Measurements from ENCODE around the gene ELK1. TPM values are rescaled to one million over a fixed set of nuclear protein-coding genes. Genes with fewer than 3 reads are reported as not detected.

ELK1 gene
- total and polyA plus RNA-seq, 10 of the 15 experiments (the other 5 are each of a cell fraction or from before 2014, with no cell fraction given) = 4.1 to 55.5 (median 32.9) TPM

DNA sequence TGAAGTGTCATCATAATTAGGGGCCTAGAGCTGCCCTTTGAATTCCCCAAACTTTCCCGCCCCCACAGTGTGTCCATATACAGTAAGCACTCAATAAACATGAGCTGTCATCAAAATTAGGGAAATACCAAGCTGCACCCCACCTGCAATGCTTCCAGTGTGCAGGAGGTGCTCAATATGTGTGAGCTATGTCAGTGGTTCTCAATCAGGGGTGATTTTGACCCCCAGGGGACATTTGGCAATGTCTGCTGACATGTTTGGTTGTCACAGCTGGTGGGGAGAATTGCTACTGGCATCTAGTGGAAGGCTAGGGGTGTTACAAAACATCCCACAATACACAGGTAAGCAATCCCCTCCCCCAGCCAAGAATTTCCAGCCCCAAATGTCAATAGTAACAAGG lies 21.4 kb downstream of the ELK1 start:
- H3K4me3 ChIP-seq = no peak overlapping the region
- peak overlapping the region; percentile 5; the same call in 1 of the 2 replicates for H3K4me2 ChIP-seq (ENCODE audit: control insufficient read depth, insufficient read depth)
- peaks cover 23% of the 10 kb centered on the region for H3K4me1 ChIP-seq (ENCODE audit: control insufficient read depth, insufficient read depth, low read length)
- ChIA-PET POLR2A (interaction anchor here (0.6 to 1.9 kb wide), 4 partner anchors 15 to 73 kb away, joined by 3 to 6 read pairs (median 3); no protein-coding TSS in a partner anchor), RAD21 (ENCODE audit: unreplicated experiment) (interaction anchor here (0.6 to 2.0 kb wide), 12 partner anchors 8 to 201 kb away, joined by 3 to 10 read pairs (median 5); partner anchors contain the start of genes ELK1 and TIMP1), SMC1A (ENCODE audit: uncharacterized antibody, unreplicated experiment) (interaction anchor here (0.7 to 1.4 kb wide), 16 partner anchors 9 to 244 kb away, joined by 3 to 7 read pairs (median 4); partner anchors contain the start of genes ARAF and TIMP1), CTCF (interaction anchor here (0.6 to 2.4 kb wide), 16 partner anchors 9 to 131 kb away, joined by 3 to 16 read pairs (median 4); partner anchors contain the start of gene ELK1)
- WGBS (ENCODE audit: insufficient coverage, insufficient replicate concordance, low lambda C conversion rate, missing lambda C conversion rate) = 55% methylated on average over 1 of the region's 1 CpG
- FAIRE-seq = peak; percentile 27
- intact Hi-C loops (cut with micrococcal nuclease; ENCODE audit: unreplicated experiment) (loop anchor here (5.0 kb wide), 1 partner anchor 47 kb away; the partner anchor contains the start of gene TIMP1), in situ Hi-C loops (cut with MboI) (no loop called here)
- H3K36me3 ChIP-seq (ENCODE audit: control insufficient read depth in 2 of 2, insufficient read depth in 2 of 2, low read length in 1 of 2) = no peaks in the 10 kb centered on the region; a peak in 1 of 4 replicates
- no peaks in the 10 kb centered on the region for H3K27me3 ChIP-seq (replicated peaks in 1 of 2; ENCODE audit: control insufficient read depth in 2 of 2, insufficient read depth in 2 of 2, low read length in 1 of 2)
- peak; percentile 67 for ATAC-seq
- peak overlapping the region; percentile 9; the same call in 1 of the 2 replicates for H3K27ac ChIP-seq (ENCODE audit: control insufficient read depth, insufficient read depth)
- no TSS peak for BruUV-seq (replicated peaks)
- no peaks in the 10 kb centered on the region for H3K79me2 ChIP-seq (ENCODE audit: control insufficient read depth, insufficient read depth, low read length)
- H2AFZ ChIP-seq (ENCODE audit: control insufficient read depth, low read depth, low read length) = no peak overlapping the region
- no peak for DNase-seq (ENCODE audit: low read depth, low spot score)
- no peak overlapping the region for H3K9ac ChIP-seq (ENCODE audit: control insufficient read depth, insufficient read depth, low read length)
- H4K20me1 ChIP-seq (ENCODE audit: control insufficient read depth, insufficient read depth) = no peaks in the 10 kb centered on the region
- no peaks in the 10 kb centered on the region; the same call in 2 of the 3 replicates for H3K9me3 ChIP-seq (replicated peaks; ENCODE audit: control insufficient read depth, insufficient read depth, low read length)
- TF ChIP-seq, protein P1, sequence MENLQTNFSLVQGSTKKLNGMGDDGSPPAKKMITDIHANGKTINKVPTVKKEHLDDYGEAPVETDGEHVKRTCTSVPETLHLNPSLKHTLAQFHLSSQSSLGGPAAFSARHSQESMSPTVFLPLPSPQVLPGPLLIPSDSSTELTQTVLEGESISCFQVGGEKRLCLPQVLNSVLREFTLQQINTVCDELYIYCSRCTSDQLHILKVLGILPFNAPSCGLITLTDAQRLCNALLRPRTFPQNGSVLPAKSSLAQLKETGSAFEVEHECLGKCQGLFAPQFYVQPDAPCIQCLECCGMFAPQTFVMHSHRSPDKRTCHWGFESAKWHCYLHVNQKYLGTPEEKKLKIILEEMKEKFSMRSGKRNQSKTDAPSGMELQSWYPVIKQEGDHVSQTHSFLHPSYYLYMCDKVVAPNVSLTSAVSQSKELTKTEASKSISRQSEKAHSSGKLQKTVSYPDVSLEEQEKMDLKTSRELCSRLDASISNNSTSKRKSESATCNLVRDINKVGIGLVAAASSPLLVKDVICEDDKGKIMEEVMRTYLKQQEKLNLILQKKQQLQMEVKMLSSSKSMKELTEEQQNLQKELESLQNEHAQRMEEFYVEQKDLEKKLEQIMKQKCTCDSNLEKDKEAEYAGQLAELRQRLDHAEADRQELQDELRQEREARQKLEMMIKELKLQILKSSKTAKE (IDR thresholded peaks at IDR 0.05; ENCODE audit: low read depth, poor library complexity, severe bottlenecking) = no peak
- peak; percentile 93 for TF ChIP-seq MEF2B (IDR thresholded peaks at IDR 0.05; ENCODE audit: partially characterized antibody, poor library complexity, severe bottlenecking)
- no peak for TF ChIP-seq MTA3 (IDR thresholded peaks at IDR 0.05; ENCODE audit: borderline replicate concordance, low read length)
- TF ChIP-seq ESRRA (IDR thresholded peaks at IDR 0.05; ENCODE audit: low read length) = no peak
- no peak for TF ChIP-seq KAT2A (conservative IDR thresholded peaks at IDR 0.05; ENCODE audit: control insufficient read depth, low read depth, low read length)
- TF ChIP-seq BHLHE40 (IDR thresholded peaks at IDR 0.05; ENCODE audit: borderline replicate concordance in 1 of 2, low read depth in 2 of 2, low read length in 1 of 2) = peak in 1 of 2 experiments; percentile 51; a peak in 1 of 4 replicates
- no peak for TF ChIP-seq EGR1 (IDR thresholded peaks at IDR 0.05; ENCODE audit: borderline replicate concordance in 1 of 2, low read depth in 2 of 2, low read length in 2 of 2)
- TF ChIP-seq, protein P2, sequence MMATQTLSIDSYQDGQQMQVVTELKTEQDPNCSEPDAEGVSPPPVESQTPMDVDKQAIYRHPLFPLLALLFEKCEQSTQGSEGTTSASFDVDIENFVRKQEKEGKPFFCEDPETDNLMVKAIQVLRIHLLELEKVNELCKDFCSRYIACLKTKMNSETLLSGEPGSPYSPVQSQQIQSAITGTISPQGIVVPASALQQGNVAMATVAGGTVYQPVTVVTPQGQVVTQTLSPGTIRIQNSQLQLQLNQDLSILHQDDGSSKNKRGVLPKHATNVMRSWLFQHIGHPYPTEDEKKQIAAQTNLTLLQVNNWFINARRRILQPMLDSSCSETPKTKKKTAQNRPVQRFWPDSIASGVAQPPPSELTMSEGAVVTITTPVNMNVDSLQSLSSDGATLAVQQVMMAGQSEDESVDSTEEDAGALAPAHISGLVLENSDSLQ (IDR thresholded peaks at IDR 0.05) = peak; percentile 79
- TF ChIP-seq ZNF274 (IDR thresholded peaks at IDR 0.05; ENCODE audit: insufficient read depth, insufficient read length) = no peak
- no peak for TF ChIP-seq ZNF24 (IDR thresholded peaks at IDR 0.05)
- TF ChIP-seq, protein P3, sequence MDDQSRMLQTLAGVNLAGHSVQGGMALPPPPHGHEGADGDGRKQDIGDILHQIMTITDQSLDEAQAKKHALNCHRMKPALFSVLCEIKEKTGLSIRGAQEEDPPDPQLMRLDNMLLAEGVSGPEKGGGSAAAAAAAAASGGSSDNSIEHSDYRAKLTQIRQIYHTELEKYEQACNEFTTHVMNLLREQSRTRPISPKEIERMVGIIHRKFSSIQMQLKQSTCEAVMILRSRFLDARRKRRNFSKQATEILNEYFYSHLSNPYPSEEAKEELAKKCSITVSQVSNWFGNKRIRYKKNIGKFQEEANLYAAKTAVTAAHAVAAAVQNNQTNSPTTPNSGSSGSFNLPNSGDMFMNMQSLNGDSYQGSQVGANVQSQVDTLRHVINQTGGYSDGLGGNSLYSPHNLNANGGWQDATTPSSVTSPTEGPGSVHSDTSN (IDR thresholded peaks at IDR 0.05; ENCODE audit: insufficient replicate concordance, low read depth, low read length) = peak; percentile 41
- TF ChIP-seq, protein P4, sequence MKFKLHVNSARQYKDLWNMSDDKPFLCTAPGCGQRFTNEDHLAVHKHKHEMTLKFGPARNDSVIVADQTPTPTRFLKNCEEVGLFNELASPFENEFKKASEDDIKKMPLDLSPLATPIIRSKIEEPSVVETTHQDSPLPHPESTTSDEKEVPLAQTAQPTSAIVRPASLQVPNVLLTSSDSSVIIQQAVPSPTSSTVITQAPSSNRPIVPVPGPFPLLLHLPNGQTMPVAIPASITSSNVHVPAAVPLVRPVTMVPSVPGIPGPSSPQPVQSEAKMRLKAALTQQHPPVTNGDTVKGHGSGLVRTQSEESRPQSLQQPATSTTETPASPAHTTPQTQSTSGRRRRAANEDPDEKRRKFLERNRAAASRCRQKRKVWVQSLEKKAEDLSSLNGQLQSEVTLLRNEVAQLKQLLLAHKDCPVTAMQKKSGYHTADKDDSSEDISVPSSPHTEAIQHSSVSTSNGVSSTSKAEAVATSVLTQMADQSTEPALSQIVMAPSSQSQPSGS (IDR thresholded peaks at IDR 0.05; ENCODE audit: low read length) = 0 out of 2 replicates have a peak, but pooled peaks have one; percentile 24
- TF ChIP-seq NR2F1 (conservative IDR thresholded peaks at IDR 0.05) = peak; percentile 50; the same call in 1 of the 2 replicates
- TF ChIP-seq MYC (IDR thresholded peaks at IDR 0.05; ENCODE audit: insufficient read depth, insufficient read length, insufficient replicate concordance, low read length, severe bottlenecking) = no peak
- TF ChIP-seq SUPT20H (IDR thresholded peaks at IDR 0.05; ENCODE audit: borderline replicate concordance, control insufficient read depth, low read depth, low read length) = no peak
- no peak for TF ChIP-seq DPF2 (IDR thresholded peaks at IDR 0.05)
- no peak for TF ChIP-seq BMI1 (IDR thresholded peaks at IDR 0.05; ENCODE audit: borderline replicate concordance)
- peak; percentile 53 for TF ChIP-seq NBN (IDR thresholded peaks at IDR 0.05)
